ENCODE results near the gene MKNK1.

The MKNK1 gene

GRCh38 chr1:46595127-46595526 lies 8.9 kb downstream of the MKNK1 start:
- DNase-seq = no peak

- no peak for DNase-seq
Observed at GRCh38 chr1:46594063-46594462, 10.0 kb downstream of the MKNK1 start.

GRCh38 chr1:46592823-46593222 lies 11.2 kb downstream of the MKNK1 start:
- DNase-seq = no peak

GRCh38 chr1:46589529-46589928 lies 14.5 kb downstream of the MKNK1 start:
- no peak for DNase-seq

- no peak for DNase-seq
Observed at GRCh38 chr1:46587069-46587468, 17.0 kb downstream of the MKNK1 start.

DNA sequence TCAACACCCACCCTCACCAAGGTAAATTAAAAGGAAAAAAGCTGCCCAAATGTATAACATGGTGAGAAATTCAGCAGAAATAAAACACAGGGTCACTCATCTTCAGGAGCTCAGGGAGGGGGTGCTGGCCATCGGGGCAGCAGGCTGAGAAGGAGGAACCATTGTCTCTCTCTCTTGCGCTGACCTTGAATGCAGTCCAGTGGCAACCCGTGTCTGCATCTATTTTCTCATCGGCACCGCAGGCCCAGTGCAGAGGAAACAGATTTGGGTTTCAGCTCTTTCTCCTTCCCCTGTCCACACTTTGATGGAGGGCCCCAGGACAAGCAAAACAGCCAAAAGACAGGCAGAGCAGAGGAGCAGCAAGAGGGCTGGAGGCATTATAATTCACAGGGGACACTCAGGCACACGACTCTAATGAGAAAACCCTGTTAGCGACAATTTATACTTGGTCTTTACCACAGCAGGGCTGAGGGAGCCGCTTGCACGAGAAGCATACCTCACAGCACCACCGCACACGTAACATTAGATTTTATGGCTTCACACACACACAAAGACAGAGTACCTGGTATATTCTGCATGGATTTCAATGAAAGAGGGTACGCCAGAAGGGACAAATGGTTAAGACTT lies 18.6 kb downstream of the MKNK1 start:
- DNase-seq = no peak

GRCh38 chr1:46583494-46583893 lies 20.6 kb downstream of the MKNK1 start:
- DNase-seq = no peak

DNA sequence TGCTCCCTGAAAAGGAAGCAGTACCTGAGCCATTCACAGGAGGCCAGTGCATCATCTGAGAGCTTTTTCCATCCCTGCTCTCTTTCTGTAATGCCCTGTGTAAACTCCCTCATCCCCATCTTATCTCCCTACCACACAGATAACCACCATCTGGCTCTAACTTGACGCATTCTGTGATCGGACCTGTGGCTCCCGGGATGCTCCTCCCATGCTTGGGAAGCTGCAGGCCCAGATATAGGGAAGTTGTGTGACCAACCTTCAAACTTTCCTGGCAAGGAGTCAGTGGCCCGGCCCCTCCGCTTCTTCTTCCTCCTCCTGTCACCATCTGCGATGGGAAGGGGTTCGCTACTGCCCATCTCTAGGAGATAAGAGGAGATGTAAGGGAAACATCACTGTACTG lies 21.1 kb downstream of the MKNK1 start:
- no peak for DNase-seq

DNA sequence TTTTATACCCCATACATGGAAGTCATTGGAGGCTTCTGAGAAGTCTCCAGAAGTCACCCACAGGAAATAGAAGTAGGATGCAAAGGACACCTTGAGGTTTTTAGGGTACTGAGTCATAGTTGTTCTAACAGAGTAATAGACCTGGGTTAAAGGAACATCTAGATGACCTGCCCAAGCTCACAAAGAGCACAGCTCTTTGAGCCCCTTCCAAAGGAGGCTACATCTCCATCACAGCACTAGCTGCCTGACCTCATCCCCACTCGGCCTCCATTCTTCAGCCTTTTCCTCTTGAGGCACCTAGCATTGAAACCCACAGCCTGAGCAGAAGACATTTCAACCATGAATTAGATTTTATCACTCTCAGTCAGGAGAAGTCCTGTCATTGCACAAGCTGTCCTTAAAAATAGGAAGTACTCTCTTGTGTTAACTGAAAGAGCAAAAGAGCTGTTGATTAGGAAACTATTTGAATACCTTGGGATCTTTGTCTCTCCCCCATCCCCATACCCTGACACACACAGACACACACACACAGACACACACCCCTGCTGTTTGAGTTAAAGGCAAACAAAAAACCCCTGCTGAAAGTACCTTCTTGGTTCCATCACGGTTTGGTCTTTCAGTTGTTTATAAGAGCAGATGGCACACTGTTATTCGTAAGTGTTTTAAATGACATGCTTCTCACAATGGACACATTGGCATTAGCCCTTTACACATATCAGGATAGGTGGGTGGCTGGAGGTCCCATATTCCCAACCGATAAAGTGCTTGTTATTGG lies 22.2 kb downstream of the MKNK1 start:
- no peak for DNase-seq

GRCh38 chr1:46580140-46580903 lies 23.7 kb downstream of the MKNK1 start:
- no peak for DNase-seq

DNA sequence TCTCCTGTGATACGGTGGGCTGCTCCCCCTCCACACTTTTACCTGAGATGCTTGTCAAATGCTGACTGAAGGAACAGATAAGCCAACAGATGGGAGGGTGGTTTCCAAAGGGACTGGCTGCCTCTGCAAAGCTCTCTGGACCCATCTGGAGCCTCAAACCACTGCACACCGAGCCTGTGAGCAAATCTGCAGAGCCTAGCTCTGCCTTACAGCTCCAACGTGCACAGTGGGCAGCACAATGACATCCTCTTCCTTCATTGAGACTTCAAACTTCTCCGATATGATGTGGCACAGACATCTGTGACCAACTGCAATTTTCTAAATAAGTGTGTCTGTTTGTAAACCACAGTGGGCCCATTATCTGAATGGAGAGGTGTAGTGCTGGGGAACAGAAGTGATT lies 26.4 kb downstream of the MKNK1 start:
- no peak for DNase-seq

DNA sequence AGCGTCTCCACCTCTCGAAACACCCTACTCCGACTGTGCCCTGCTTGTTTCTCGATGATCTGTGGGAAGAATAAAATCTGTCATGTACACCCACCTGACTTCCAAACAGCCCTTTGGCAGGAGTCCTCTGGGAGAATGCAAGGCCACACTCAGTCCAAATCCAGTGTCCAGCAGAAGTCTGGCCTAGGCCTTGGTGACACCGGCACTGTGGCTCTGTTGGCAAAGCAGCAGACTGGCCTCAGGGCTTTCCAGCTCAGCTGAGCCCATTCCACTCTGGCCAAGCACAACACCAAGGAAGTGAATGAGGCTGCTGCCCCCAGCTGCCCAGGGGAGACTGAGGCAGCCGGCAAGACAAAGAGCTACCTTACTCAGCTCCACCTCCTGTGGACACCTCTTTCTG lies 27.5 kb downstream of the MKNK1 start:
- DNase-seq = no peak

DNA sequence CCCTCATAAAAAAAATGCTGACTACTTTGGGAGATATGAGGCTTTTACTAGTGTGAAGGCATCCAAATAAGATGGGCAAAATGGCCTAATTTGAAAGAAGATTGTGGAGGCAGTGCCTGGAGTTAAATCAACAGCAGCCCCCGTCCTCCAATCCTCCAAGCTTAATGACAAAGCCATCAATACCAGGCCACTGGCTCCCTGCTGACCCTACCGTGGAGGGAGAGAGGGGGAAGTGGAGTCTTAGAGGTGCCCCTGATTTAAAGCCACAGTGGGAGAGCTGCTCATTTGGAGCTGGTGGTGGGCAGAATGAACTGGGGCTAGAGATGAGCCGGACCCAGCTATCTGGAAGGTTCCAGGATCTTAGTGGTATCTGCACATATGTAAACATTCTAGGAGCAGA lies 28.3 kb downstream of the MKNK1 start:
- DNase-seq = no peak

- DNase-seq = no peak
Observed at GRCh38 chr1:46575300-46575699, 28.8 kb downstream of the MKNK1 start.

DNA sequence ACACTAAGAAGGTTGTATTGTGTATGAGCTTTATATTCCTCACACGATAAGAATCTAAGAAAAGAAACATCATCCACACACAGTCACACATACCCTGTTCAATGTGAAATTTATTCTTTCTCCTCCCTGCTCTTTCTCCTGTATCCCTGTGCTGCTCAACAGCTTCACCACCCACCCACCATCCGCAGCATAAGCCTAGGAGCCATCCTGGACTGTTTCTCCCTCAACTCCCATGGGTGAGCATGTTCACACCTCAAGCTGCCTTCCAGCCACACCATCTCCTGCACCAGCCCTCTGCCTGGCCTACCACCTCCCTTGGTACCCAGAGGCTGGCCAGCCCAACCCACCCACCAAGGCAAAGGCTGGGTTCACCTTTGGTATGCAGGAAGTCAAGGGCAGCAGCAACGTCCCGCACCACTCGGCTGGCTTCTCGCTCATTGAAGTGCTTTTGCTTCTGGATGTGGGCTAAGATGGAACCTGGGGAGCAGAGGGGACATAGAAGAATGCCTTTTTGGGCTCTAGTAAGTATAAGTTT lies 32.3 kb downstream of the MKNK1 start:
- no peak for DNase-seq

DNA sequence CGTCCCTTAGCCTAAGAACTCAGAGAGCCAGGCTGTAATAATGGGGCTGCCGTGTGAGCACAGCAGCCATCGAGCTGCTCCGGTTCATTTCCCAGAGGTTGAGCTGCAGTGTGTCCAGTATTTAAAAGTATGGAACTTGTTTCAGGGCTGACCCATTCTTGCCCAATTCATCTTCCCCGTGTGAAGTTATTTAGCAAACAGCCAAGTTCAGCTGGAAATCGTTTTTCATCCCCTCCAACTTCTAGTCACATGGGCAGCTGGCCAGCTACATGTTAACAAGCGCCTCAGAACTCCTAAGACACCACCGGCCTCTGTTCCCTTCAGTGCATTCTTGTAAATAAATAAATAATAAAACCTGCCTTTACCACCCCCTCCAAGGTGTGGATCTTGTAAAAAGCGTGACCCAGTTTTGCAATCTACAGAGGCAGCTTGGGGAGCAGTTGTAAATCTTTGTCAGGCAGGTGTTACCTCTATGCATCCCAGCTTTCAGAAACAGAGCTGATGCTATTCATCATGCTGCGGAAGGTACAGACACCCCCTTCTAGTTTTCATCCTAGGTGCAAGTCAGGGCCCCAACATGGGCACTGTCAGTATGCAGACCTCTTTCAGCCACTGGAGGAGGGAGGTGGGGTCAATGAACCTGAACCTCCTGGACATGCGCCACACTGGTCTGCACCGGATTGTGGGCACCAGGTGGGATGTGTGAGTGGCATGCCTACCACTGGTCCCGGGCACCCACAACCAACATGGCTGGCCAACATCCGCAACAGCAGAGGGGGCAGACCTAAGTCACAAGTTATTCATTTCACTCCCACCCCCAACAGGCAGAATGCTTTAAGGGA lies 34.0 kb downstream of the MKNK1 start:
- no peak for DNase-seq

GRCh38 chr1:46569116-46569515 lies 35.0 kb downstream of the MKNK1 start:
- no peak for DNase-seq

GRCh38 chr1:46568461-46568891 lies 35.6 kb downstream of the MKNK1 start:
- no peak for DNase-seq

DNA sequence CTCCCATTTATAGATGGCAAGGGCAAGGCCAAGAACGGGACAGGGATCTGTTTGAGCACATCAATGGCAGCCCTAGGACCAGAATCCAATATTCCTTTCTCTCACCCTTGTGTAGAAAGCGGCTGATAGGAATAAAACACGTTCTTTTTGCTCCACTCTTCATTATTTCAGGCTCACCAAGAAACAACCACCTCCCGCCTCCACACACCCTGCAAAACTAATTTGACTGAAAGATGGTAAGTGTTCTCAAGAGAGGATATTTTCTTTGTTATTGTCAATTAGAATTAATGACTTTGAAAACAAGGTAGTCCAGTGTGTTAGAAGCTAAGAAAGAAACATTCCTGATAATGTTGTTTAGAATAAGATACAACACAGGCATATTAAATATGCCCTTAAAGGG lies 40.7 kb downstream of the MKNK1 start:
- no peak for DNase-seq

GRCh38 chr1:46562498-46562897 lies 41.6 kb downstream of the MKNK1 start:
- no peak for DNase-seq

- no peak for DNase-seq
Observed at GRCh38 chr1:46558966-46559365, 45.1 kb downstream of the MKNK1 start.

GRCh38 chr1:46558141-46558963 lies 45.7 kb downstream of the MKNK1 start:
- DNase-seq = no peak

Measured in NCI-H226 (cell line).